Eye (tissue), 1 donor: Measurements from ENCODE around the gene GPATCH2L.

Source experiments
- DNase-seq: peaks from one replicate; pipeline ENCODE4 v3.0.0-alpha.2; 2015

GPATCH2L gene

DNA sequence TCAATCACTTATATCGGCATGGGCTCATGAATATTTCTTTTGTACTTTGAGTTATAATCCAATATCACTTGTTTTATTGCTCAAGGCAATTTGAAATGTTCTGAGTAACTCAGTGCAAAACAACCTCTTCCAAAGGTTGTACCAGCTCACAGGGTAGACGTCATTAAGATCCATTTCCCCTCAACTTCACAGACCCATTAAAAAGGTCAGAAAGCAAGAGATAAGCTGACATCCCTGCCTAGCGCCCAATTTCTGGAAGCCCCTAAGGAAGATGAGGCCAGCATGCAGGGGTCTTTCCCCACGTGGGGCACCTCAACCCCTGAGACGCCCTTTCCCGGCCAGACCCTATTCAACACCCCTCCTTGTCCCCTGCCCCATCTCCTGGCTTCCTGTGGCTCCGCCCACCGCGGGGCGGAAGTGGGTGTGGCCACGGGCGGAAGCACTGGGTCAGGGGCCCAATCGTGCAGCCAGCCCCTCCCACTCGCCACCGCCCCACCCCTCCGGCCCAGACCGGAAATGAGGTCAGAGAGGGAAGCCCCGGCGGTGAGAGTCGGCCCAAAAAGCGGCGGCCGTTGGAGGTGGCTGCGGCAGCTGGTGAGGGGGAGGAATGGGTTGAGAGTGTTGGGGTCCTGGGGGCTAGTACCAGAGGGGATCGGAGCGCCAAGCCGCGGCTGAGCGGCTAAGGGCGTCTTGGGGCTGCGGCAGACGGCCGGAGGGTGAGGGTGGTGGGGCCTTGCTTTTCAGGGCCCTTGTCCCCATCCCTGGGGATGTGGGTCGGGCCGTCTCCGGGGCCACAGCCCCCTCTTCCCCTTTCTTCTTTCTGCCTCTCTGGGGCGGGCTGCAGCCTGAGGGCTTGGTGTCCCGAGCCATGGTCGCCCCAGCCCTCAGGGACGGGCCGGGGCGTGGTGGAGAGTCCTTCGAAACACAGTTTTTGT is at the start of gene GPATCH2L:
GPATCH2L (plus strand) TSS at position 525 of the 935 bp plus-strand sequence. CDS start 2,442 bp downstream, outside the sequence.
- peak; percentile 98 for DNase-seq

GRCh38 chr14:76104802-76105355 is 46.8 kb upstream of the GPATCH2L start:
- DNase-seq: no peak

DNA sequence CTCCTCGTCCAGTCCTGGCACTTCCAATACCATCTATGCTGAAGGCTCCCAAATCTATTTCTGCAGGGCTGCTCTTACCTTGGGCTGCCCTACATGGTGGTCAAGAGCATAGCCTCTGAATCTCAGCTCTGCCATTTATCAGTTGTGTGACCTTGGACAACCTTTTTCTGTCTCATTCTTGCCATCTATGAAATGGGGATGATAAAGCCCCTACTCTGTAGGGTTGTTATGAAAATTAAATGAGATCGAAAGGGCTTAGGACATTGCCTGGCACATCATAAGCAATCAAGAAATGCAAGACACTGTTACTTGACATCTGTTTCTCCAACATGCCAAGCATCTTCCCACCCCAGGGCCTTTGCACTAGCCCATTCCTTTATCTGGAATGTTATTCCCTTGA is 45.5 kb upstream of the GPATCH2L start:
- DNase-seq: no peak

- no peak for DNase-seq
Measured at GRCh38 chr14:76109087-76109880, 42.4 kb upstream of the GPATCH2L start.

- peak; percentile 84 for DNase-seq
Measured at GRCh38 chr14:76112889-76113624, 38.7 kb upstream of the GPATCH2L start.

DNA sequence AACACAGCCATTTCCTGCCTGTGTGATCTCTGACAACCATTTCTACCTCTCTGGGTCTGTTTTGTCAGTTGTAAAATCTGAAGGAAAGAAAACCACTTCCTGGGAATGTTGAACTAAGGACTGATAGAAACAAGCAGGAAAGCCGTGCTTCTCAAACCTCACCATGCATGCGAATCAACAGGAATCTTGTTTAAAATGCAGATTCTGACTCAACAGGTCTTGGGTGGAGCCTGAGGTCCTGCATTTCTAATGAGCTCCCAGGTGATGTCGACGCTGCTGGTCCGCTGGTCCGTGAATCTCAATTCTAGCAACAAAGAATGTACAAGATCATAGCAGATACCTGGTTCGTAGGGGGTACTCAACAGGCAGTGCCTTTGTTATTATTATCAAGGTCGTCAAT is 38.0 kb upstream of the GPATCH2L start:
- DNase-seq: no peak

DNA sequence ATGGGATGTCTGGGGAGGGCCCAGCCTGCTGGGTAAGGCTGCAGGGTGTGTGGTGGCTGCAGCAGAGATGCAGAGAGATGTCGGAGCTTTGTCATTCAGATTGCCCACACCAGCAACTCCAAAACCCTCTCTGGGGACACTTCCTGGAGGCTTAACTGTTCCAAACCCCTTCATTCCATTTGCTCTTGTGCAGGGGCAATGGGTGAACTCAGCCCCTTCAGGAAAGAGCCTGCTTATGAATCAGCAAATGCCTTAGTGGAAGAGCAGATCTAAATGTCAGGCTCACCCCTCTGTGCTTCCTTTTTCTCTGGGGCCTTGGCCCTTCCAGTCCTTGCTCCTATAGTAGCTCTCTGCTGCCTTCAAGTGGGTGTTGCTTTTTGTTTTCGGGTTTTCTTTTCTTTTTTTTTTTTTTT is 36.7 kb upstream of the GPATCH2L start:
- DNase-seq: no peak

GRCh38 chr14:76117789-76118484 is 33.8 kb upstream of the GPATCH2L start:
- peak; percentile 58 for DNase-seq

GRCh38 chr14:76118594-76118993 is 33.1 kb upstream of the GPATCH2L start:
- DNase-seq: no peak

- DNase-seq: no peak
Measured at GRCh38 chr14:76121089-76121748, 30.5 kb upstream of the GPATCH2L start.

GRCh38 chr14:76123426-76124225 is 28.1 kb upstream of the GPATCH2L start:
- DNase-seq: no peak

GRCh38 chr14:76125511-76125910 is 26.2 kb upstream of the GPATCH2L start:
- no peak for DNase-seq

- no peak for DNase-seq
Measured at GRCh38 chr14:76126076-76126475, 25.6 kb upstream of the GPATCH2L start.

DNA sequence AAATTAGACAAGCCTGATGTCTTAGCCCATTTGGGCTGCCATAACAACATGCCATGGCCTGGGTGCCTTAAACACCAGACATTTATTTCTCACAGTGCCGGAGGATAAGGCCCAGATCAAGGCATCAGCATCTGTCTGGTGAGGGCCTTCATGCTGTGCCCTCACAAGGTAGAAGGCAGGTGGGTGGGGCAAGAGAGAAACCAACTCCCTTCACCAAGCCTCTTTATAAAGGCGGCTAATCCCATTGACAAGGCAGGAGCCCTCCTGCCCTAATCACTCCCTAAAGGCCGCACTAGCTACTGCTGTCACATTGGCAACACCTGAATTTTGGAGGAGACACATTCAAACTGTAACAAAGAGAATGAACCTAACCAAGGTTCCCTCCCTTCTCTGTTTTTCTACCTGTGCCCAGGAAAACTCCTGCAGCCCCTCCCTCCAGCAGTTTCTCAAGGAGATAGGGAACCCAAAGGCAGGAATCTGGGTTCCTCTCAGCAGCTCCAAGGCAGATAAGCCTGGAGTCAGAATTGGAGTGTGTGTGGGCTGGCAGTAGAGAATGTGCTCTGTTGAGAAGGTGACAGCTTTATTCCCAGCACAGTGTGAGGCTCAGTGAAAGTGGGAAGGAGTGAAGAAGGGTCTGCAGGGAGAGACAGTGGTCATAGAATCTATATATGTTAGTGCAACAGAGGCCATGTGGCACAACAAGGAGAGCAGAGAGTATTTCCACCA is 21.7 kb upstream of the GPATCH2L start:
- no peak for DNase-seq

GRCh38 chr14:76131071-76131965 is 20.4 kb upstream of the GPATCH2L start:
- DNase-seq: no peak

DNA sequence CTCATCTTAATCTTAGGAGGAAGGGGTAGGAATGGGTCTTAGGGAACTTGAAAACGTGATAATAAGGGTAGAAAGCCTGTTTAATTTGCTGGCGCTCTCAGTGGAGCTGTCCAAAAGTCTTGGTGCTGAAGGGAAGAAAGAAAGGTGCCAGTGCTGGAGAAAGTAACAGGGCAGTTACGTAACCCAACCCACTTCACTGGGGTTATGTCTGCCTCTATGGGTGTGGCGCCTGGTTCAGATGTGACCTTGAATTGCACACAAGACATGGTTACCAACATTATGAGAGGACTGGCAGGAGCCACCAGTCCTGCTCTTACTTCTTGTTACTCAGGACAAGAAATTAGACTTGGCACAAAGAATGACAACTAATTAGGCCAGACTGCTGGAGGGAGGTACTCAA is 18.6 kb upstream of the GPATCH2L start:
- DNase-seq: peak; percentile 84

DNA sequence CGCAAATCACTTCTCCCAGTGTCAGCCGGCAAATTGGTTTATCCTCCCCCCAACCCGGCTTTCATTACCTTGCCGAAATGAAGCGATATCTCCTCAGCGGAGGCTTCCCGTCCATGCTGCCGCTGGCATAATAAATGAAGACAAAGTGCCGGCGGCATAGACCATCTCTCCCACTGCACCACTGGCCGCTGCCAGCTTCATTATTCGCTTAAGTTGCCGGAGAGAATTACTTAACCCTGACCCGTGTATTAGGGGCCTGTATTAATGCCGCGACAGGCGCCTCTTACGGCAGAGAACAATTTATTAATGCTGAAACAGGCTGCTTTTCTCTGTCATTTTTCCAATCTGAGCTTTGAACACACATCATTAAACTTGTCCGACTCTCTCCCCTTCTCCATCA is 17.5 kb upstream of the GPATCH2L start:
- DNase-seq: no peak

- no peak for DNase-seq
Measured at GRCh38 chr14:76135722-76136121, 16.0 kb upstream of the GPATCH2L start.
